LNCaP clone FGC (cell line): ENCODE results near the gene ZNF415.

ENCODE experiments used
- DNase-seq: peaks from one replicate; pipeline ENCODE4 v3.0.0-alpha.2; 2011; ENCODE audit warnings: low read depth
- H3K4me3 ChIP-seq: 2 replicates; pipeline ENCODE4 v1.5.1; 2011; ENCODE audit warnings: mild to moderate bottlenecking, low read depth, low read length, control low read depth
- TF ChIP-seq, protein P1 (sequence below): IDR thresholded peaks from 2 replicates; pipeline ENCODE4 v1.5.1; 2012; ENCODE audit warnings: mild to moderate bottlenecking; ENCODE audit not compliant: control insufficient read depth, insufficient read depth; ENCODE audit errors: extremely low read depth

The ZNF415 gene

DNA sequence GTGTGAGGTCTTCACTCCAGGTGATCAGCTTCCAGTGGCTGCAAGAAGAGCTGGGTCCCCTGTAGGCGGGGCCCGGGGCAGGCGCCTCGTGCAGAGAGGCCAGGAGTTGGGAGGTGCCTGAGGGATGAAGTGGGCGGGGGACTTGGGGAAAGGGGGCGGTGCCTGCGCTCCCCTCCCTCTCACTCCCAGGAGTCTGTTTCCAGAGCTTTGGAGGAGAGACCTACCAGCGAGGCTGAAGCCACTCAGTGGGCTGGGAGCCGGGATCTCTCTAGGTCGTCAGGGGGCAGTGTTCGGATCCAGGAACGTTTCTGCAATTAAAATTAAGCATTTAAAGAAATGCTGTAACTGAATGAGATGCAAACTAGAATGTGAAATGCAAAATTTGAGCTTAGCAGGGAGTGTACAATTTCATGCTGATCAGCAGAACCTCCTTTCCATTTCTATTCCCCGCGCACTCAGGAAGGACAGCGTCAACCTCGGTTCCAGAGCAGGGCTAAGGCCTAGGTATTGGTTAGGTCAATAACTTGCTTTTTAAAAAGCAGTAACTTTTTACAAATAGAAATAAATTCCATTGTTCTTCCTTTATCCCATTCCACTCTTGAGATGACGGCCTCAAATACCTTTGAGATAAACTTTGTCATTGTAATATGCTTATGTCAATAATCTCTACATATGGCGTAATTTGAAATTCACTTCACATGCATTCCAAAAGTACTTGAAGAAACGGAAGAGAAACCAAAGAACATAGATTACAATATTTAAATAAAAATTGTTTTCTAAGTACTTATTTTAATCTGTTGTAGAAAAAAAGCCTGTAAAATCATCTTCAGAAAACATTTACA lies 41.1 kb downstream of the ZNF415 start:
- no peak for DNase-seq
- TF ChIP-seq, protein P1, sequence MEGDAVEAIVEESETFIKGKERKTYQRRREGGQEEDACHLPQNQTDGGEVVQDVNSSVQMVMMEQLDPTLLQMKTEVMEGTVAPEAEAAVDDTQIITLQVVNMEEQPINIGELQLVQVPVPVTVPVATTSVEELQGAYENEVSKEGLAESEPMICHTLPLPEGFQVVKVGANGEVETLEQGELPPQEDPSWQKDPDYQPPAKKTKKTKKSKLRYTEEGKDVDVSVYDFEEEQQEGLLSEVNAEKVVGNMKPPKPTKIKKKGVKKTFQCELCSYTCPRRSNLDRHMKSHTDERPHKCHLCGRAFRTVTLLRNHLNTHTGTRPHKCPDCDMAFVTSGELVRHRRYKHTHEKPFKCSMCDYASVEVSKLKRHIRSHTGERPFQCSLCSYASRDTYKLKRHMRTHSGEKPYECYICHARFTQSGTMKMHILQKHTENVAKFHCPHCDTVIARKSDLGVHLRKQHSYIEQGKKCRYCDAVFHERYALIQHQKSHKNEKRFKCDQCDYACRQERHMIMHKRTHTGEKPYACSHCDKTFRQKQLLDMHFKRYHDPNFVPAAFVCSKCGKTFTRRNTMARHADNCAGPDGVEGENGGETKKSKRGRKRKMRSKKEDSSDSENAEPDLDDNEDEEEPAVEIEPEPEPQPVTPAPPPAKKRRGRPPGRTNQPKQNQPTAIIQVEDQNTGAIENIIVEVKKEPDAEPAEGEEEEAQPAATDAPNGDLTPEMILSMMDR = no peak
- no peak overlapping the region for H3K4me3 ChIP-seq

- no peak overlapping the region for H3K4me3 ChIP-seq
- no peak for DNase-seq
- TF ChIP-seq, protein P1 = no peak
Observed at GRCh38 chr19:53088091-53088490, 44.6 kb downstream of the ZNF415 start.

GRCh38 chr19:53086949-53087348 lies 45.8 kb downstream of the ZNF415 start:
- no peak overlapping the region for H3K4me3 ChIP-seq
- TF ChIP-seq, protein P1 = no peak
- no peak for DNase-seq

DNA sequence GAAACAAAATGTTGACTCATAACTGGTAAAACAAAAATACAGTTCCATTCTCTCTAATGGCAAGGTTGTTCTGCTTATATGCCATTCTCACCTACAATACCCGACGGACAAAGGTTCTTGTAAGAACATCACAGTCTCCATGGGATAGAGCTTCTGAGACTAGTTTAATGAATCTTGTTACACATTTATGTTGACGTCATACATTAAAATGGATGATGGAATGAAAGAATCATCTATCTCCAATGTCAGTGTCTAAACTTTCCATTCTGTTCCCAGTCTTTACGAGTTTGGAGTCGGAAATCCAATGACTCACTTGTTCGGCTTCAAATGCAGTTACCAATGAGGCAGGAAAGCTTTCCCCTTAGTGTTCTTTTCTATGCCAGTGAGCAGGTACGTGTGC lies 47.2 kb downstream of the ZNF415 start:
- TF ChIP-seq, protein P1 = no peak
- H3K4me3 ChIP-seq = no peak overlapping the region
- no peak for DNase-seq

DNA sequence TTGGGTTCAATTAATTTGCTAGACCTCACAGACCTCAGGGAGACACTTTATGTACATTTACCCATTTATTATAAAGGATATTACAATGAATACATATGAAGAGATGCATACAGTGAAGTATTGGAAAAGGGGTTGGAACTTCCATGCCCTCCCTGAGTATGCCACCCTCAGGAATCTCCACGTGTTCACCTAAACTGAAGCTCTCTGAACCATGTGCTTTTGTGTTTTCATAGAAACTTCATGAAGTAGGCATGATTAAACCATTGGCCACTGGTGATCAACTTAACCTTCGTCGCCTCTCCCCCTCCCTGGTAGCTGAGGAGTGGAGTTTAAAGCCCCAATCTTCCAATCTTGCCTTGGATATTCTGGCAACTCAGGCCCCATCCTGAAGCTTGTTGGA lies 49.8 kb downstream of the ZNF415 start:
- DNase-seq = no peak
- TF ChIP-seq, protein P1 = no peak
- no peak overlapping the region for H3K4me3 ChIP-seq

GRCh38 chr19:53079313-53079924 lies 53.3 kb downstream of the ZNF415 start:
- no peak for DNase-seq
- TF ChIP-seq, protein P1 = no peak
- H3K4me3 ChIP-seq = no peak overlapping the region

DNA sequence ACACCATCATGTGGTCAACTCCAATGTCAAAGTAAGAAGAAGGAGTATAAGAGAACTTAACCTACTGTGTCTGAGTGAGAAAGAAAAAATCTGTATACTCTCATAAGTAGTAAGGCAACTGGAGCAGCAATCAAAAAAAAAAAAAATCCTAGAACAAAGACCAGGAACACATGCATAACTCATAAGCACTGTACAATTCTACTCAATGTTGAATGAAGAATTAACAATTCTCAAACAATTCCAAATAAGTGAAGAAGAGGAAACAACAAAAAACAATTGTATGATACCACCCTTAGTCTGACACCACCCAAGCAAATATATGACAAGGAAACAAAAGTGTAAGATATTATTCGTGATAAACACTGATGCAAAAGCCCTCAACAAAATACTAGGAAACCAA lies 54.0 kb downstream of the ZNF415 start:
- DNase-seq = no peak
- TF ChIP-seq, protein P1 = no peak
- H3K4me3 ChIP-seq = no peak overlapping the region
